Stimulated activated CD8-positive, alpha-beta memory T cell treated with anti-CD3 and anti-CD28 coated beads, Interleukin-12 subunit alpha, Interleukin-12 subunit beta, amount 100 ng/mL, for 4 hours (primary cell): Measurements from ENCODE around the gene RIC8B.

ENCODE experiments used
- DNase-seq: peaks from one replicate; pipeline ENCODE4 v3.0.0-alpha.2; 2020; ENCODE audit warnings: low read depth

The RIC8B gene

GRCh38 chr12:106868982-106869700 lies 94.7 kb downstream of the RIC8B start:
- DNase-seq: no peak

GRCh38 chr12:106870116-106870515 lies 95.6 kb downstream of the RIC8B start:
- DNase-seq: no peak

- no peak for DNase-seq
These were observed 97.0 kb downstream of the RIC8B start for GRCh38 chr12:106871477-106871876.

GRCh38 chr12:106873983-106874382 lies 99.5 kb downstream of the RIC8B start:
- DNase-seq: no peak

- DNase-seq: no peak
These were observed 104.3 kb downstream of the RIC8B start for GRCh38 chr12:106878804-106879203.

GRCh38 chr12:106879612-106880011 lies 105.1 kb downstream of the RIC8B start:
- DNase-seq: no peak

GRCh38 chr12:106883426-106883825 lies 108.9 kb downstream of the RIC8B start:
- no peak for DNase-seq

- DNase-seq: no peak
These were observed 110.5 kb downstream of the RIC8B start for GRCh38 chr12:106885026-106885425.

- DNase-seq: no peak
These were observed 111.2 kb downstream of the RIC8B start for GRCh38 chr12:106885541-106886249.

GRCh38 chr12:106886932-106887331 lies 112.5 kb downstream of the RIC8B start:
- DNase-seq: no peak

GRCh38 chr12:106888348-106888970 lies 114.0 kb downstream of the RIC8B start:
- DNase-seq: no peak

GRCh38 chr12:106889326-106889725 lies 114.8 kb downstream of the RIC8B start:
- DNase-seq: no peak

GRCh38 chr12:106889950-106890626 lies 115.6 kb downstream of the RIC8B start:
- DNase-seq: no peak

GRCh38 chr12:106892075-106892474 lies 117.6 kb downstream of the RIC8B start:
- DNase-seq: no peak

GRCh38 chr12:106893451-106893850 lies 119.0 kb downstream of the RIC8B start:
- no peak for DNase-seq

- DNase-seq: no peak
These were observed 120.3 kb downstream of the RIC8B start for GRCh38 chr12:106894774-106895173.

GRCh38 chr12:106896603-106897002 lies 122.1 kb downstream of the RIC8B start:
- DNase-seq: no peak

- DNase-seq: no peak
These were observed 122.6 kb downstream of the RIC8B start for GRCh38 chr12:106897082-106897481.

- no peak for DNase-seq
These were observed 123.8 kb downstream of the RIC8B start for GRCh38 chr12:106897981-106898901.

GRCh38 chr12:106900554-106900953 lies 126.1 kb downstream of the RIC8B start:
- no peak for DNase-seq

- DNase-seq: no peak
These were observed 126.8 kb downstream of the RIC8B start for GRCh38 chr12:106901276-106901675.

- DNase-seq: no peak
These were observed 127.6 kb downstream of the RIC8B start for GRCh38 chr12:106902053-106902452.
